Large intestine (tissue), 3 donors: ENCODE measurements around the gene TCF4. TPM values are rescaled to one million over a fixed set of nuclear protein-coding genes. Genes with fewer than 3 reads are reported as not detected.
A peak's percentile ranks its signal among the peaks of the same experiment; 100 is the strongest.

ENCODE experiments used
- DNase-seq, 2 donors: peaks; one replicate each; pipeline versions ENCODE4 v3.0.0 to v3.0.0-alpha.2; 2013
- H3K27ac ChIP-seq: one replicate; pipeline ENCODE4 v1.5.1; 2013; ENCODE audit warnings: low read length
- H3K27me3 ChIP-seq: 2 replicates; pipeline ENCODE4 v1.6.1; 2013; ENCODE audit warnings: low read length; ENCODE audit not compliant: control insufficient read depth, insufficient read depth
- H3K36me3 ChIP-seq: 2 replicates; pipeline ENCODE4 v1.6.1; 2013; ENCODE audit warnings: low read length; ENCODE audit not compliant: control insufficient read depth, insufficient read depth
- H3K4me1 ChIP-seq: one replicate; pipeline ENCODE4 v1.6.1; 2013; ENCODE audit warnings: low read length; ENCODE audit not compliant: control insufficient read depth, insufficient read depth
- H3K4me3 ChIP-seq: one replicate; pipeline ENCODE4 v1.5.1; 2013; ENCODE audit warnings: low read length
- H3K9me3 ChIP-seq: one replicate; pipeline ENCODE4 v1.6.1; 2013; ENCODE audit warnings: mild to moderate bottlenecking, low read depth, low read length, moderate library complexity; ENCODE audit not compliant: control insufficient read depth
- WGBS: methylation state at CpG from one replicate; pipeline ENCODE4 v1.1.5; 2013; ENCODE audit warnings: low lambda C conversion rate; ENCODE audit not compliant: insufficient coverage; 5-methylcytosine and 5-hydroxymethylcytosine counted together
- polyA plus RNA-seq: library from polyadenylated mRNA; unstranded; fragments of 120-200 nt; gene quantifications from one replicate; pipeline ENCODE4 v1.2.1, GENCODE V29; 2013

The TCF4 gene
- polyA plus RNA-seq, 1 donor, result 42.5 TPM

GRCh38 chr18:55587418-55588110 is 428 bp downstream of the TCF4 start:
- peak overlapping the region; percentile 51 for H3K4me3 ChIP-seq
- DNase-seq, result peak in 1 of 2 donors; percentile 23
- WGBS, result no CpG with 5 or more reads among the region's 63 CpGs

GRCh38 chr18:55585920-55586561 is 2.0 kb downstream of the TCF4 start:
- Histone ChIP-seq H3K4me3 (peak overlapping the region; percentile 51), H3K4me1 (no peaks in the 10 kb centered on the region), H3K27ac (peak overlapping the region; percentile 49), H3K27me3 (peaks cover 10% of the 10 kb centered on the region), H3K36me3 (no peaks in the 10 kb centered on the region), H3K9me3 (no peaks in the 10 kb centered on the region)
- peak in 1 of 2 donors; percentile 24 for DNase-seq
- 80% methylated on average over 5 of the region's 11 CpGs for WGBS

More at GRCh38 chr18:55587418-55588110, 428 bp downstream of the TCF4 start:
- Histone ChIP-seq H3K27ac (peak overlapping the region; percentile 15), H3K9me3 (no peaks in the 10 kb centered on the region), H3K36me3 (no peaks in the 10 kb centered on the region), H3K4me1 (no peaks in the 10 kb centered on the region), H3K27me3 (peaks cover 13% of the 10 kb centered on the region)

DNA sequence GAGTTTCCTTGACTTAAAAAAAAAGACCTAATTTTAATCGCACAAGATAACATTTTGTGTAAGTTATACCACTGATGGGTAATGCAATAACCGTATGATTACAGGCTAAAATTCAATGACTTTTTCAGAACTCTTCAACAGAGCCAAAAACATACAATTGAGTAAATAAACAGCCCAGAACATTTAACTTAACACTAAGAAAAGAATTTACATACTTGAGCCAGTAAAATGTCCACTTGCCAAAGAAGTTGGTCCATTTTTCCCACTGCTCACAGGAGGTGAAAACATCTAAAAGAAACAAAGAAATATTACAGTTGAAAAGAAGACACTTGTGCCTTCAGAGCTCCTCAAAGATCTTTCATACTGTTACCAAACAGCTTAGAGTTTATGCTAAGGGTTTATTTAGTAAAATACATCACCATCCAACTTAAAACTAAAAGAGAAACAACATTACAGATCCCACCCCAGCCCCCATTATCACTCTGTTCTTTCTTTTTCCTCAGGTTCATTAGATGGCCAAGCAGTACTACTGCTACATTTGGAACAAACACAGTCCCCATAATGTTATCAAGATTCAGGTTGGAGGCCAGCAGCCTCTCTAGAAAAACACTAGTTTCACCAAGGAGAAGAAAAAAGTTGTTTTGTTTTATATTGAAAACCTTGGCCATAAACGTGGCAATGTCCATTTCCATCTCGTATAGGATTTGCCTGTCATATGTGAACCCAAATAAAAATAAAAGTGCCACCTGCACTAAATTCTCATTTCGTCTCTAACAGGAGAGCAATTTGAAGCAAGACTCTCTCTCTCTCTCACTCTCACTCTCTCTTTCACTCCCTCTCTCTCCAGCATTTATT is 2.7 kb downstream of the TCF4 start:
- Histone ChIP-seq H3K27ac (peak overlapping the region; percentile 49), H3K36me3 (no peaks in the 10 kb centered on the region), H3K4me1 (no peaks in the 10 kb centered on the region), H3K9me3 (no peaks in the 10 kb centered on the region), H3K4me3 (peak overlapping the region; percentile 8), H3K27me3 (peaks cover 10% of the 10 kb centered on the region)
- 67% methylated on average over 4 of the region's 5 CpGs for WGBS
- no peak for DNase-seq

GRCh38 chr18:55584201-55584600 is 3.8 kb downstream of the TCF4 start:
- no peaks in the 10 kb centered on the region for H3K9me3 ChIP-seq
- WGBS, result 85% methylated on average over 2 of the region's 2 CpGs
- no peak for DNase-seq
- H3K36me3 ChIP-seq, result no peaks in the 10 kb centered on the region
- H3K27ac ChIP-seq, result no peak overlapping the region
- H3K4me1 ChIP-seq, result no peaks in the 10 kb centered on the region
- peaks cover 10% of the 10 kb centered on the region for H3K27me3 ChIP-seq
- H3K4me3 ChIP-seq, result no peak overlapping the region

- peaks cover 5% of the 10 kb centered on the region for H3K27me3 ChIP-seq
- no peak for DNase-seq
- no peak overlapping the region for H3K27ac ChIP-seq
- H3K4me3 ChIP-seq, result no peak overlapping the region
- no peaks in the 10 kb centered on the region for H3K4me1 ChIP-seq
- no peaks in the 10 kb centered on the region for H3K36me3 ChIP-seq
- no peaks in the 10 kb centered on the region for H3K9me3 ChIP-seq
- WGBS, result no CpG with 5 or more reads among the region's 1 CpG
Measured at GRCh38 chr18:55582325-55582724, 5.7 kb downstream of the TCF4 start.

DNA sequence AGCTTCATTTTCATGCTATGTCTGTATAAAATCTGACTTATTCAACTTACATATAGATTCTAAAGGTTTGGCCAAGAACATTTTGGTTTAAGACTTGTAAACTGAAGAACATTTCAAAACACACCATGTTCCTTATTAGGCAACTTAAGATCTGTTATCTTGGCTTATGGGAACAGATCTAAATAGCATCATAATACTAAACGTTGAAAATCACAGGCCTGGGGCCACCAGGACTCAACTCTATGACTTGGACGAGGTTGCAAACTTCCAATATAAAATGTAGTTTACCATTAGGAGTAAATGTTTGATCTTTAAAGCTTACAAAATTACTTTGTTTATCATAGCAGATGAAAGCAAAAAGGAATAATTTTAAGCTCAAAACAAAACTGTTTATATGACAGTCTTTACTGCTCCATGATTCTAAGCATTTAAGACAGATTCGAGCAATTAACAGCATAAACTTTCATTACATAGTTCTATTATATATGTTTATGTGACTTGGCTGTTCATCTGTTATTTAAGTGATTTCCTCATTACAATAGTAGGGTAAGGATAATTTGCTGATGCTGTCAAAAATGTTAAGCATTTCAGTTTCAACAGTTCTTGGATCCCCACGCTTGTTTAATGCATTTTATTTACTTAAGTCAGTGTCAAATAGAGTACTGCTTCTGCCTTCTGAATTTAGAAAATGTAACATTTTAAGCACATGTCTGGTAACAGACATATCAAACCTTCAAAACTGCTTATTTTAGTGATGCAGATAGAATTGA is 8.3 kb downstream of the TCF4 start:
- WGBS, result no CpG with 5 or more reads among the region's 4 CpGs
- Histone ChIP-seq H3K27ac (no peak overlapping the region), H3K36me3 (no peaks in the 10 kb centered on the region), H3K4me3 (no peak overlapping the region), H3K27me3 (no peaks in the 10 kb centered on the region), H3K4me1 (no peaks in the 10 kb centered on the region), H3K9me3 (no peaks in the 10 kb centered on the region)
- DNase-seq, result no peak

DNA sequence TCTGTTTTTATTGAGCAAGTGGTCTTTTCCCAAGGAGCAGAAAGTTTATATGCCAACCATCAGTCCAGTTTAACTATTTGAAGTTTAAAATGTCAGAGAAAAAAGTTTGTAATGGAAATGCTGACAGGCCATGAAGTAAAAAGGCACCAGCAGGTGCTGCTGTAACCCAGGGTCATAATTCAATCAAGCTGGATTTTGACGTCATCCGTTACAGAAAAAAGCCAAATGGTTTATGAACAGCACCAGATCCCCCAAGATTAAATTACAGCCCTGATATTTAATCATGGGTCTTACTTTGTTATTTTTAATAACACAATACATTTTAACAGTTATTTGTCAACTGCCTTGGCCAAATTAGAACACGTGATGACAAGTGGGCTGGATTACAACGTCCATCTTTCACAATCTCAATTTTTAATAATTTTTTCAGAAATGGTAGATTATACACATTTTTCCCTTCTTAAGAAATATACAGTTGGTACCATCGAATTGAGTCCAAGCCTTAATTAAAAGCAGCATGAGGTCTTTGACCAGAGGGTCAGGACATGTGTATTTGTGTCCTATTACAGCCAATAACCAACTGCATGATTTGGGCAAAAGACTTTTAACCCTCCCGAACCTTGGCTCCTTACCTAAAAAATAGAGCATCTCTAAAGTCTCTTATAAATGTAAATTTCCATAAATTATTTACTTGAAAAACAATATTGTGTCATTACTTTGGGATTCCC is 10.0 kb downstream of the TCF4 start:
- no peak for DNase-seq
- Histone ChIP-seq H3K27ac (no peak overlapping the region), H3K9me3 (no peaks in the 10 kb centered on the region)

GRCh38 chr18:55576001-55576400 is 12.0 kb downstream of the TCF4 start:
- no peak overlapping the region for H3K4me3 ChIP-seq
- H3K27ac ChIP-seq, result no peak overlapping the region
- no peaks in the 10 kb centered on the region for H3K9me3 ChIP-seq
- no CpG with 5 or more reads among the region's 3 CpGs for whole genome bisulfite sequencing
- no peaks in the 10 kb centered on the region for H3K36me3 ChIP-seq
- no peaks in the 10 kb centered on the region for H3K4me1 ChIP-seq
- H3K27me3 ChIP-seq, result no peaks in the 10 kb centered on the region
- no peak for DNase-seq

More for the DNA sequence above, 10.0 kb downstream of the TCF4 start:
- WGBS, result 100% methylated on average over 1 of the region's 6 CpGs
- Histone ChIP-seq H3K4me1 (no peaks in the 10 kb centered on the region), H3K4me3 (no peak overlapping the region), H3K36me3 (no peaks in the 10 kb centered on the region), H3K27me3 (no peaks in the 10 kb centered on the region)

DNA sequence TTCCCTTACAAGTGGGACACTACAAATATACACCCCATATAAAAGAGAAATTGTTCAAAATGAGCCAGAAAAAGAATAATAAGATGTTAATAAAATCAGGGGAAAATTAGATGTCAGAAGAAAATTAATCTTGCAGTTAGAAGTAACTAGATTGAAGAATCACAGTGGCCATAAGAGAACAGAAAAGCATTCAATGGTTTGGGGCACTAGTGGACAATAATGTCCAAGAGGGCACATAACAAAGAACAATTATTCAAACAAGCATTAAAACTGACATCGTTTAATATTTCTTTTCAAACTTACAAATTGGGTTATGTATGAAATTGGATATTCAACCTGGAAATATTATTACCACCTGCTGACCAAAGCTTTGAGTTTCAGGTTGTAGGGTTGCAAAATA is 12.9 kb downstream of the TCF4 start:
- 80% methylated on average over 1 of the region's 1 CpG for WGBS
- H3K4me1 ChIP-seq, result no peaks in the 10 kb centered on the region

More for the DNA sequence above, 12.9 kb downstream of the TCF4 start:
- no peak overlapping the region for H3K27ac ChIP-seq
- H3K27me3 ChIP-seq, result no peaks in the 10 kb centered on the region
- no peak overlapping the region for H3K4me3 ChIP-seq
- H3K36me3 ChIP-seq, result no peaks in the 10 kb centered on the region
- H3K9me3 ChIP-seq, result no peaks in the 10 kb centered on the region
- no peak for DNase-seq
